Astrocyte (in vitro differentiated cells and primary cell): Measurements from ENCODE around the gene BPIFB3. TPM values are rescaled to one million over a fixed set of nuclear protein-coding genes. Genes with fewer than 3 reads are reported as not detected.

Source experiments
- DNase-seq: peaks from one replicate; pipeline ENCODE4 v3.0.0-alpha.2; 2010; ENCODE audit warnings: low read depth
- FAIRE-seq: peaks from 2 replicates; lab custom pipeline; 2011; peaks lifted over from hg19 to GRCh38; lab: Jason Lieb, UNC
- H2AFZ ChIP-seq: 2 replicates; pipeline ENCODE4 v1.6.0; 2012; ENCODE audit warnings: low read depth, low read length, inconsistent platforms
- H3K27ac ChIP-seq: 2 replicates; pipeline ENCODE4 v1.5.1; 2011; ENCODE audit warnings: low read depth, low read length, inconsistent platforms
- H3K27me3 ChIP-seq: 2 replicates; pipeline ENCODE4 v1.6.0; 2011; ENCODE audit warnings: low read length, inconsistent platforms; ENCODE audit not compliant: insufficient read depth
- H3K36me3 ChIP-seq: 2 replicates; pipeline ENCODE4 v1.5.1; 2011; ENCODE audit warnings: low read length, inconsistent platforms; ENCODE audit not compliant: insufficient read depth
- H3K4me1 ChIP-seq: 2 replicates; pipeline ENCODE4 v1.5.1; 2011; ENCODE audit warnings: low read length, inconsistent platforms; ENCODE audit not compliant: insufficient read depth
- H3K4me2 ChIP-seq: 2 replicates; pipeline ENCODE4 v1.6.0; 2012; ENCODE audit warnings: low read length, inconsistent platforms
- H3K4me3 ChIP-seq: 2 replicates; pipeline ENCODE4 v1.5.1; 2011; ENCODE audit warnings: low read depth, mild to moderate bottlenecking, low read length, inconsistent platforms; ENCODE audit not compliant: insufficient read depth
- H3K79me2 ChIP-seq: 2 replicates; pipeline ENCODE4 v1.6.0; 2012; ENCODE audit warnings: mild to moderate bottlenecking, low read length, inconsistent platforms; ENCODE audit not compliant: insufficient read depth
- H3K9ac ChIP-seq: 2 replicates; pipeline ENCODE4 v1.6.0; 2012; ENCODE audit warnings: mild to moderate bottlenecking, low read length, inconsistent platforms
- H3K9me3 ChIP-seq: 2 replicates; pipeline ENCODE4 v1.5.1; 2012; ENCODE audit warnings: low read depth, mild to moderate bottlenecking, low read length, inconsistent platforms; ENCODE audit not compliant: insufficient read depth
- H4K20me1 ChIP-seq: 2 replicates; pipeline ENCODE4 v1.6.0; 2012; ENCODE audit warnings: low read length, inconsistent platforms; ENCODE audit not compliant: insufficient read depth
- H3K27ac Mint-ChIP-seq: one replicate; pipeline ENCODE4 v1.8.0; 2021; ENCODE audit warnings: mild to moderate bottlenecking, mixed read lengths; ENCODE audit not compliant: unreplicated experiment
- H3K27me3 Mint-ChIP-seq: one replicate; pipeline ENCODE4 v1.8.0; 2021; ENCODE audit warnings: low read depth, mixed read lengths; ENCODE audit not compliant: unreplicated experiment
- H3K36me3 Mint-ChIP-seq: one replicate; pipeline ENCODE4 v1.8.0; 2021; ENCODE audit warnings: low read depth, mixed read lengths; ENCODE audit not compliant: unreplicated experiment
- H3K4me1 Mint-ChIP-seq: one replicate; pipeline ENCODE4 v1.8.0; 2021; ENCODE audit warnings: low read depth, mixed read lengths; ENCODE audit not compliant: unreplicated experiment
- H3K4me3 Mint-ChIP-seq: one replicate; pipeline ENCODE4 v1.8.0; 2021; ENCODE audit warnings: mild to moderate bottlenecking, moderate library complexity, mixed read lengths; ENCODE audit not compliant: unreplicated experiment
- H3K9me3 Mint-ChIP-seq: one replicate; pipeline ENCODE4 v1.8.0; 2021; ENCODE audit warnings: mild to moderate bottlenecking, mixed read lengths; ENCODE audit not compliant: unreplicated experiment
- EZH2 ChIP-seq: IDR thresholded peaks from 2 replicates; pipeline ENCODE4 v1.6.1; 2012; ENCODE audit warnings: mild to moderate bottlenecking, low read length, inconsistent platforms; ENCODE audit not compliant: insufficient read depth
- total RNA-seq: library from RNA; stranded (reverse); gene quantifications from 2 replicates; pipeline ENCODE4 v1.2.1, GENCODE V29; 2021
- TF ChIP-seq, protein P1 (sequence below): IDR thresholded peaks from 2 replicates; pipeline ENCODE4 v1.5.1; 2011; ENCODE audit warnings: low read depth, mild to moderate bottlenecking, inconsistent platforms, low read length, moderate library complexity; ENCODE audit not compliant: insufficient read depth

BPIFB3 gene
- total RNA-seq, 1 donor from 2014 or later = not detected

DNA sequence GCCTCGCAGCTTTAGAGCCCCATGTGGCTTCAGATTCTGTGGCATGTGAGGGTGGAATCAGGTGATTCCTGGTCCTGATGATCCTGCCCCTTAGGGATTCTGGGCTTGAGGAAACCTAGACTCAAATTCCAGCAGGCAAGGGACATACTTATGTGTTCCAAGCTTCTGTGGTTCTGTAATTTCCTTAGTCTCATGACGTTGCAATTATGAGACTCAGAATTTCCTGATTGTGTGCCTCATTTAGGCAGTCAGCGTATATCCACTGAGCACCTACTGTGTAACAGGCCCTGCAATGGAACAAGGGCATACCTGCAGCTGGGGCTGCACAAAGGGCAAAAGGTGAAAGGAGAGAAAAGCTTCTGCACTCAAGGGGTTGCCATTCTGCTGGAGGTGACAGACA lies 14.1 kb downstream of the BPIFB3 start:
- FAIRE-seq = no peak
- no peak overlapping the region for H3K27ac Mint-ChIP-seq
- no peaks in the 10 kb centered on the region for H3K4me1 Mint-ChIP-seq

DNA sequence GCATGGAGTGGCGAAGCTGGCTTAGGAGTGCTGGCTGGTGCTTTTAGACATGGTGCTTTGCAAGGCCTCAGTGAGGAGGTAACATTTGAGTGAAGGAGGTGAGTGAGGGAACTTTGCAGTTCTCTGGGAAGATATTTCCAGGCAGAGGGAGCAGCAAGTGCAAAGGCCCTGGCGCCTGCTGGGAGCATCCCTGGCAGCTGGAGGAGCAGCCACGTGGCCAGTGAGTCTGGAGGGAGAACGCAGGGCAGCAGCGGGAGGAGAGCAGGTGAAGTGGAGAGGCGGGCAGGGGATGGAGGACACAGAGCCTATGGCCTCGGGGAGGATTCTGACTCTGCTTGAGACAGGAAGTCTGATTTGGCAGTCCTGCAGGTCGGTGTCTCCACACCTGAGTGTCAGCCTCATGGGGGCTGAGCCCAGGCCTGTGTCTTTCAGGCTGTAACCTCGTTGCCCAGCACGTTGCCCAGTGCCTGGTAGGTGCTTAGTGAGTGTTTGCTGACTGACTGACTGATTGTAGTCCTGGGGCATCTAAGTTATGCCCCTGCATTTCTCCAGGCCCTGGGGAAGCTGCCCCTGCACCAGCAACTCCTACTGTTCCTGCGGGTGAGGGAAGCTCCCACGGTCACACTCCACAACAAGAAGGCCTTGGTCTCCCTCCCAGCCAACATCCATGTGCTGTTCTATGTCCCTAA lies 14.7 kb downstream of the BPIFB3 start:
- no peaks in the 10 kb centered on the region for H3K4me1 ChIP-seq
- no peak for FAIRE-seq
- no peak for DNase-seq
- H3K9me3 ChIP-seq = no peaks in the 10 kb centered on the region
- H3K27ac Mint-ChIP-seq = no peak overlapping the region
- H4K20me1 ChIP-seq = no peaks in the 10 kb centered on the region
- peaks cover 54% of the 10 kb centered on the region for H3K27me3 Mint-ChIP-seq
- H3K4me1 Mint-ChIP-seq = no peaks in the 10 kb centered on the region
- H3K27me3 ChIP-seq = peaks cover 2% of the 10 kb centered on the region
- no peak overlapping the region for H3K4me2 ChIP-seq
- H3K36me3 Mint-ChIP-seq = no peaks in the 10 kb centered on the region
- no peak overlapping the region for H3K4me3 ChIP-seq
- no peak overlapping the region for H2AFZ ChIP-seq
- H3K36me3 ChIP-seq = no peaks in the 10 kb centered on the region
- H3K27ac ChIP-seq = no peak overlapping the region
- no peak overlapping the region for H3K4me3 Mint-ChIP-seq
- no peak overlapping the region for H3K9ac ChIP-seq
- peaks cover 5% of the 10 kb centered on the region for H3K9me3 Mint-ChIP-seq
- no peaks in the 10 kb centered on the region for H3K79me2 ChIP-seq
- TF ChIP-seq, protein P1, sequence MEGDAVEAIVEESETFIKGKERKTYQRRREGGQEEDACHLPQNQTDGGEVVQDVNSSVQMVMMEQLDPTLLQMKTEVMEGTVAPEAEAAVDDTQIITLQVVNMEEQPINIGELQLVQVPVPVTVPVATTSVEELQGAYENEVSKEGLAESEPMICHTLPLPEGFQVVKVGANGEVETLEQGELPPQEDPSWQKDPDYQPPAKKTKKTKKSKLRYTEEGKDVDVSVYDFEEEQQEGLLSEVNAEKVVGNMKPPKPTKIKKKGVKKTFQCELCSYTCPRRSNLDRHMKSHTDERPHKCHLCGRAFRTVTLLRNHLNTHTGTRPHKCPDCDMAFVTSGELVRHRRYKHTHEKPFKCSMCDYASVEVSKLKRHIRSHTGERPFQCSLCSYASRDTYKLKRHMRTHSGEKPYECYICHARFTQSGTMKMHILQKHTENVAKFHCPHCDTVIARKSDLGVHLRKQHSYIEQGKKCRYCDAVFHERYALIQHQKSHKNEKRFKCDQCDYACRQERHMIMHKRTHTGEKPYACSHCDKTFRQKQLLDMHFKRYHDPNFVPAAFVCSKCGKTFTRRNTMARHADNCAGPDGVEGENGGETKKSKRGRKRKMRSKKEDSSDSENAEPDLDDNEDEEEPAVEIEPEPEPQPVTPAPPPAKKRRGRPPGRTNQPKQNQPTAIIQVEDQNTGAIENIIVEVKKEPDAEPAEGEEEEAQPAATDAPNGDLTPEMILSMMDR = no peak
- no peak for TF ChIP-seq EZH2

More for the DNA sequence above, 14.1 kb downstream of the BPIFB3 start:
- no peaks in the 10 kb centered on the region for H3K36me3 Mint-ChIP-seq
- peaks cover 55% of the 10 kb centered on the region for H3K27me3 Mint-ChIP-seq
- H3K9me3 Mint-ChIP-seq = peaks cover 5% of the 10 kb centered on the region
- no peak for DNase-seq
- H3K4me3 ChIP-seq = no peak overlapping the region
- no peak overlapping the region for H2AFZ ChIP-seq
- peaks cover 2% of the 10 kb centered on the region for H3K27me3 ChIP-seq
- H3K4me3 Mint-ChIP-seq = no peak overlapping the region
- H3K4me2 ChIP-seq = no peak overlapping the region
- TF ChIP-seq, protein P1 = no peak
- TF ChIP-seq EZH2 = no peak
- H3K9me3 ChIP-seq = no peaks in the 10 kb centered on the region
- H4K20me1 ChIP-seq = no peaks in the 10 kb centered on the region
- H3K9ac ChIP-seq = no peak overlapping the region
- no peaks in the 10 kb centered on the region for H3K36me3 ChIP-seq
- no peaks in the 10 kb centered on the region for H3K4me1 ChIP-seq
- H3K79me2 ChIP-seq = no peaks in the 10 kb centered on the region
- no peak overlapping the region for H3K27ac ChIP-seq

DNA sequence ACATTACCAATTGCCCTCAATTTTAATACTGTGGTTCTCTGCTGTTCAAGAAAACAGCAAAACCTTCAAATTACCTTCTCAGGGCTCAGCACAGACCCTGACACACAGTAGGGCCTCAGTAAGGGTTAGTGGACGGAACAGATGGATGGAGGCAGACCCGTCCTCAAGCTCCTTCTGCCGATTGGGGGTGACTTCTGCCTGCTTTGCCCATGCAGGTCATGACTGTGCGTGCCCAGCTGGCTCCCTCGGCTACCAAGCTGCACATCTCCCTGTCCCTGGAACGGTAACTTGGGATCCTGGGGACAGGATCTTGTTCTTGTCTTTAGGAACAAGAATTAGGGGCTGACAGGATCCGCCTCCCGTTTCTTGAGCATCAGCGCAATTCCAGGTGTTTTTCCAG lies 16.0 kb downstream of the BPIFB3 start:
- Mint-ChIP-seq H3K9me3 (peaks cover 5% of the 10 kb centered on the region), H3K27ac (no peak overlapping the region), H3K36me3 (no peaks in the 10 kb centered on the region), H3K4me1 (no peaks in the 10 kb centered on the region), H3K27me3 (peaks cover 58% of the 10 kb centered on the region), H3K4me3 (no peak overlapping the region)
- Histone ChIP-seq H3K4me1 (no peaks in the 10 kb centered on the region), H3K27me3 (peaks cover 2% of the 10 kb centered on the region), H3K4me2 (no peak overlapping the region), H3K27ac (no peak overlapping the region), H3K9me3 (no peaks in the 10 kb centered on the region), H3K9ac (no peak overlapping the region), H3K4me3 (no peak overlapping the region), H2AFZ (no peak overlapping the region), H3K79me2 (no peaks in the 10 kb centered on the region), H3K36me3 (no peaks in the 10 kb centered on the region), H4K20me1 (no peaks in the 10 kb centered on the region)
- no peak for FAIRE-seq
- DNase-seq = no peak
- TF ChIP-seq EZH2 = no peak
- TF ChIP-seq, protein P1 = no peak
